Measurements from ENCODE around the gene BCAS3. TPM values are rescaled to one million over a fixed set of nuclear protein-coding genes. Genes with fewer than 3 reads are reported as not detected.

The BCAS3 gene
- total RNA-seq, 1 experiment from 2014 or later, result 26.3 TPM

GRCh38 chr17:60685437-60685836, 7.8 kb downstream of the BCAS3 start:
- Histone ChIP-seq H3K79me2 (ENCODE audit: insufficient read depth, low read length) (no peaks in the 10 kb centered on the region), H3K36me3 (ENCODE audit: control insufficient read depth in 1 of 2, insufficient read depth in 2 of 2, low read length in 2 of 2) (peaks cover 0 to 3% of the 10 kb centered on the region in 2 experiments; a peak in 1 of 4 replicates), H3K9ac (ENCODE audit: low read length) (no peak overlapping the region), H3K4me2 (ENCODE audit: low read length) (no peak overlapping the region), H3K9me2 (ENCODE audit: insufficient read depth) (no peaks in the 10 kb centered on the region), H3K27ac (ENCODE audit: low read depth, low read length) (no peak overlapping the region), H3K9me3 (ENCODE audit: control insufficient read depth in 1 of 2, insufficient read depth in 1 of 2, low read depth in 1 of 2, low read length in 2 of 2) (no peaks in the 10 kb centered on the region), H2AFZ (ENCODE audit: low read depth, low read length, poor library complexity, severe bottlenecking) (no peak overlapping the region), H4K20me1 (ENCODE audit: insufficient read depth) (no peaks in the 10 kb centered on the region), H3K27me3 (ENCODE audit: insufficient read depth, low read length) (no peaks in the 10 kb centered on the region), H3K4me1 (ENCODE audit: control insufficient read depth in 1 of 2, insufficient read depth in 2 of 2, low read length in 2 of 2) (peaks cover 13 to 23% of the 10 kb centered on the region in 2 experiments), H3K4me3 (replicated peaks in 1 of 2; ENCODE audit: low read depth in 1 of 2, low read length in 2 of 2) (no peak overlapping the region)
- TF ChIP-seq FOSL1 (IDR thresholded peaks at IDR 0.05; ENCODE audit: low read depth), result no peak
- no peak for TF ChIP-seq ZBTB33 (IDR thresholded peaks at IDR 0.05; ENCODE audit: extremely low read depth, insufficient replicate concordance, low read length)
- TF ChIP-seq MAX (IDR thresholded peaks at IDR 0.05), result no peak
- TF ChIP-seq ZFX (IDR thresholded peaks at IDR 0.05), result no peak
- TF ChIP-seq EZH2 (IDR thresholded peaks at IDR 0.05), result no peak
- TF ChIP-seq CTCF (IDR thresholded peaks at IDR 0.05 in 2 of 3, conservative IDR thresholded peaks at IDR 0.05 in 1 of 3; ENCODE audit: borderline replicate concordance in 1 of 3, insufficient read depth in 1 of 3, low read depth in 2 of 3, low read length in 2 of 3), result no peak
- TF ChIP-seq YY1 (IDR thresholded peaks at IDR 0.05; ENCODE audit: extremely low read depth, insufficient replicate concordance, low read depth, low read length), result no peak
- no peak for TF ChIP-seq ZNF274 (IDR thresholded peaks at IDR 0.05; ENCODE audit: low read depth, low read length)
- TF ChIP-seq CEBPB (IDR thresholded peaks at IDR 0.05; ENCODE audit: low read depth), result no peak
- no peak for TF ChIP-seq POLR2A (IDR thresholded peaks at IDR 0.05; ENCODE audit: borderline replicate concordance, extremely low read depth, insufficient read depth, insufficient read length)
- no peak for TF ChIP-seq EZH2phosphoT487 (IDR thresholded peaks at IDR 0.05; ENCODE audit: borderline replicate concordance)
- no peak for TF ChIP-seq POLR2AphosphoS5 (IDR thresholded peaks at IDR 0.05; ENCODE audit: low read depth, low read length)
- ATAC-seq (no peak), DNase-seq (ENCODE audit: low read depth, low spot score) (no peak)
- CTCF ChIA-PET, result no interaction called here
- POLR2A ChIA-PET, result no interaction called here
- BruUV-seq (replicated peaks), result no TSS peak
- RAD21 ChIA-PET (ENCODE audit: low non-redundant PET in 1 of 2, low total read pairs in 2 of 2, uncharacterized antibody in 2 of 2, unreplicated experiment in 2 of 2), result no interaction called here
- intact Hi-C loops (cut with micrococcal nuclease), result no loop called here

Measured in HCT116 (cell line).